Transverse colon (tissue), 4 donors: ENCODE measurements around the gene LRIT1.

Experiments used
- CTCF ChIP-seq, 5 experiments: fragments of 200-600 bp in 3 of 5; fragments of 450-650 bp in 2 of 5; sonication (generic) in 3 of 5; IDR thresholded peaks; 1 replicate in 2 of 5; 2 replicates in 3 of 5; pipeline ENCODE4 v1.5.1; 2016 to 2017; ENCODE audit warnings: antibody characterized with exemption in 5 of 5, inconsistent platforms in 3 of 5, mild to moderate bottlenecking in 2 of 5, moderate library complexity in 1 of 5
- POLR2AphosphoS5 ChIP-seq, 3 donors: sonication (generic); formaldehyde crosslinking; IDR thresholded peaks; one replicate each; pipeline ENCODE4 v1.6.1; 2016; ENCODE audit warnings: antibody characterized with exemption in 3 of 3

- peak; percentile 34 to 53 (median 38) for TF ChIP-seq CTCF (IDR thresholded peaks at IDR 0.05)
- TF ChIP-seq POLR2AphosphoS5 (IDR thresholded peaks at IDR 0.05), result no peak
Measured at GRCh38 chr10:84256510-84257342, 15.4 kb upstream of the LRIT1 start.
